GM18505 (cell line): ENCODE data around the gene STK11IP.

Source experiments
- ATAC-seq: cut with Tn5 transposase; IDR thresholded peaks from one replicate; pipeline ENCODE4 v1.9.1; 2021; ENCODE audit not compliant: unreplicated experiment
- POLR2A ChIP-seq: IDR thresholded peaks from 4 replicates; pipeline ENCODE4 v1.6.1; 2011; ENCODE audit warnings: borderline replicate concordance; ENCODE audit not compliant: insufficient read depth, insufficient read length; ENCODE audit errors: extremely low read depth

The STK11IP gene

DNA sequence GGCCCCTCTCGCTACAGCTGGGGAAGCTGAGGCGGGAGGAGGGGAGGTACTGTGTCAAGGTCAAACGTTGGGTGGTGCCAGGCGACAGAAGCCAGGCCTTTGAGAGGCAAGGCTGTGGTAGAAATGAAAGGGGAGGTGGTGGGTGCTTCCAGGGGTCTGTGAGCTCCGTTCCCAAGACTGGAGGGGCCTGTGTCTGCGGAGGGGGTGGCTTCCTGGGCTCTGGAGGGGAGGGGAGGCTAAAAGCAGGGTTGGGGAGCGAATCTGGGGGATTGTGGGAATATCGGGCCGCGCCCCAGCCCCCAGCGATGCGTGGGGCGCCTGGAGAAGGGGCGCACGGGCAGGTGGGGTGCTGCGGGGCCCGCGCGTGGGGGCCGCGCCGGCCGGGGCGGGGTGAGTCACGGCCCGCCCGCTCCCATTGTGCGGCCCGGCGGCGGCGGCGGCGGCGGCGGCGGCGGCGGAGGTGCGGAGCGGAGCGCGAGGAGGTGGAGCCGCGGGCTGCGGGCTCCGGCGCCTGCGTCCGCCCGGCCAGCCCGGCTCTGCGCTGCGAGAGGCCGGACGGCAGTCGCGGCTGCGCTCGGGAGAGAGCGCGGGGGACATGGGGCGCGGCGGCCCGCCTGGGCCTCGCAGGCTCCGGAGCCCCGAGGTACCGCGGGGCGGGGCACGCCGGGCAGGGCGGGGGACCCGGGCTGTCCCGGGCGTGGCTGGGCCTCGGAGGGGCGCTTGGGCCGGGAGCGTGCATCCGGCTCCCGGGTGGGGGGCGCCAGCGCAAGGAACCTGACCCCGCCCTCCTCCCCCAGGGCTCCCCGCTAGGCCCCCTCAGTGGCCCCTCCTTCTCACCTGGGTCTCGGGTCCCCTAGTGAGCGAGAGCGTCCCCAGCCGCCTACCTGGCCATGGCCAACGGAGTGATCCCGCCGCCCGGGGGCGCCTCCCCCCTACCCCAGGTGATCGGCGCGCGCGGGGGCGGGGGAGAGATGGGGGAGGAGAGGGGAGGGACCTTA, 29.7 kb downstream of the STK11IP start, which contains the start of gene SLC4A3:
Gene SLC4A3 (plus strand): TSS at position 528 of the 998 bp plus-strand sequence. CDS start 363 bp downstream, at position 891.
- no peak for ATAC-seq
- TF ChIP-seq POLR2A: no peak

DNA sequence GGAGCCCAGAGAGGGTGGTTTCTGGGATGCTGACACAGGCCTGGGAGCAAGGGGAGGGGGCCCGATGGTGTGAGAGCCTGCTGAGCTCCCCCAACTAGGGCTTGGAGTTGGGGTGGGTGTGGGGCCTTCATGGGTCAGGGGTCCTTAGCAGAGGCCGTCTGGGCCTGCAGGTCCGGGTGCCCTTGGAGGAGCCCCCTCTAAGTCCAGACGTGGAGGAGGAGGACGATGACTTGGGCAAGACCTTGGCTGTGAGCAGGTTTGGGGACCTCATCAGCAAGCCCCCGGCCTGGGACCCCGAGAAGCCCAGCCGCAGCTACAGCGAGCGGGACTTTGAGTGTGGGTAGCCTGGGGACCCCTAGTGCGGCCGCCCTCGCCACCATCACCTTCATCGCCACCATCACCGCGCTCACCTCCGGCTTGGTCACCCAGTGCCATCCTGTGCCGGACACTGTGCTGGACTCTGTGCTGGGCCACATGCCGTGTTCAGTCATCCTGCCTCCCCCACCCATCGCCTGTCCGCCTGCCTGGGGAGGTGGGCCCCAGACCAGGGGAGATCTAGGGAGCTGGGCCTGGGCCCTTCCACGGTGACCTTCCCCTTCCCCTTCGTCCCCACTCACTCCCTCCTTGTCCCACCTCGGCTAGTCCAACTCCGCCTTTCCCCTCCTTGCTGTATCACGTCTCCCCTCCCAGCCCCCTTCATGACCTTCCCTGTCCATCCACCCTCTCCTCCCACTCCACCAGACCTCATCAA, 30.8 kb downstream of the STK11IP start:
- no peak for TF ChIP-seq POLR2A
- ATAC-seq: no peak

DNA sequence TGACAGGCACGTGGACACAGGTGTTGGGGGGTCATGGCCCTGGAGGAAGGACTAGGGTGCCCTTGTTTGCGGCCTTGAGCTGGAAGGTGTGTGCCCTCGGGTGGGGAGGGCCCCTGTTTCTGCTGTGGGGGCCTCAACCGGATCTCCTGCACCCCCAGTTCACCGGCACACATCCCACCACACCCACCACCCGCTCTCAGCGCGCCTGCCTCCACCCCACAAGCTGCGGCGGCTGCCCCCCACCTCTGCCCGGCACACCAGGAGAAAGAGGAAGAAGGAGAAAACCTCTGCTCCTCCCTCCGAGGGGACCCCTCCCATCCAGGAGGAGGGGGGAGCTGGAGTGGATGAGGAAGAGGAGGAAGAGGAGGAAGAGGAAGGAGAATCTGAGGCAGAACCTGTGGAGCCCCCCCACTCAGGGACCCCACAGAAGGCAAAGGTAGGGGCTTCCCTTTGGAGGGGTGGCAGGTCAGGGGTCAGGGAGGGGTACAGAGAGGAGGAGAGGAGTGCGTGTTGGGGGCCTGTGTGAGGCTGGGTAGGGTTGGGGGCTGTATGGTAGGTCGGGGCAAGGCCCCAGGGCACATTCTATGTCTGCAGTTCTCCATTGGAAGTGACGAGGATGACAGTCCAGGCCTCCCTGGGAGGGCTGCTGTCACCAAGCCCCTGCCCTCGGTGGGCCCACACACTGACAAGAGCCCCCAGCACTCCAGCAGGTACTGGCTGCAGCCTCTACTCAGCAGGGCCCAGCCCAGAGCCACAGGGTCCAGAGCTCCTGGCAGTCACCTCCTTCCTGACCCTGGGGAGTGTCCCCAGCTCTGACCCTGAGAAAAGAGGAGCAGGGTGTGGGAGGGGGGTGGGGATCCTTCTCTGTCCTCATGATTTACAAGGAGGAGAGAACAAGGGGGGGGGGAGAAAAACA, 31.6 kb downstream of the STK11IP start:
- no peak for TF ChIP-seq POLR2A
- ATAC-seq: no peak

DNA sequence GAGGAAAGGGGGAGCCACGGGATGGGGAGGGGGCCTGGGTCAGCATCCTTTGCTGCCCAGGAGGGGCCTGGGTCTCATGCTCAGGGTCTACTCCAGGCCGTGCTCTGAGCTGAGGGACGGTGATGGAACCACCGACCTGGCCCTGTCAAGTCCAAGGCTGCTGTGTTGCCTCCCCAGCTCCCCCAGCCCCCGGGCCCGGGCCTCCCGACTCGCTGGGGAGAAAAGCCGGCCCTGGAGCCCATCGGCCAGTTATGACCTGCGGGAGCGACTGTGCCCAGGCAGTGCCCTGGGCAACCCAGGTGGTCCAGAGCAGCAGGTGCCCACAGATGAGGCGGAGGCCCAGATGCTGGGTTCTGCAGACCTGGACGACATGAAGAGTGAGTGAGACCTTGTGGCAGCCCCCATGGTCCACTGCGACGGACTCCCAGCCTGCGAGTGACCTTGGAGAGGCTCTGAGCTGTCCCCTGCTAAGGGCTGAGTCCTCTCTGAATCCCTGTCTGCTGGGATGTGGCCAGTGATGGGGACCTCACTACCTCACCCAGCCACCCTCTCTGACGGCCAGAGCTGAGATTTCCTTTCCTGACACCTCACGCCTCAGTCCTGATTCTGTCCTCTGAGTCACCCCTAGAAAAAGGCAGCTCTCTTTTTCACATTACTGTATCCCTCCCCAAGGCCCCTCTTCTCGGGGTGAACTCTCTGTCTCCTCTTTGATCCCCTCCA, 32.5 kb downstream of the STK11IP start:
- TF ChIP-seq POLR2A: no peak
- no peak for ATAC-seq

DNA sequence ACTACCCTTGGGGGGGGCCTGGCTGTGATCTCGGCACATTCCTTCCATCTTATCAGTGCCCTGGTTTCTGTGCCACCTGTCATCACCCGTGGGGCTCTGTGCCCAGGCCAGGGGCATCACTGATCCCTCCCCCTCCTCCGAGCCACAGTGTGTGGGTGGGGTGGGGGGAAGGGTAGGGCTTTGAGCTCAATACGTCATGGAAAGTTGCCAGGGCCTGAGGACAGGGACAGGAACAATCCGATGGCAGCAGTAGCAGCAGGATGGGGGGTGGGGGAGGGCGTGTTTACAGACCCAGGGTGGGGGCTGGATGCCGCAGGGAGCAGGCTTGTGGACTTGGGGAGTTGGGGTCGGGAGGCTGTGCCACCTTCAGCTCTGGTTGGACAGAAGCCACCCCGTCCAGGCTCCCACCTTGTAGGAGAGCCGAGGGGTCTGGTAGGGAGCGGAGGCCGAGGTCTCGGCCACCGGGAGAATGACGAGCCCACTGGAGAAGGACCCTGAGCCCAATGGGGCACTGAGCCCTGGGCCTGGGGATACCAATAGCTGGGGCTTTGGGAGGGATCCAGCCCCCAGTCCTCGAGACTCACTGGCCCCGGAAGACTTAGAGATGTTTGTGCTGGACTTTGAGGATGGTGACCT, 33.2 kb downstream of the STK11IP start:
- ATAC-seq: no peak

DNA sequence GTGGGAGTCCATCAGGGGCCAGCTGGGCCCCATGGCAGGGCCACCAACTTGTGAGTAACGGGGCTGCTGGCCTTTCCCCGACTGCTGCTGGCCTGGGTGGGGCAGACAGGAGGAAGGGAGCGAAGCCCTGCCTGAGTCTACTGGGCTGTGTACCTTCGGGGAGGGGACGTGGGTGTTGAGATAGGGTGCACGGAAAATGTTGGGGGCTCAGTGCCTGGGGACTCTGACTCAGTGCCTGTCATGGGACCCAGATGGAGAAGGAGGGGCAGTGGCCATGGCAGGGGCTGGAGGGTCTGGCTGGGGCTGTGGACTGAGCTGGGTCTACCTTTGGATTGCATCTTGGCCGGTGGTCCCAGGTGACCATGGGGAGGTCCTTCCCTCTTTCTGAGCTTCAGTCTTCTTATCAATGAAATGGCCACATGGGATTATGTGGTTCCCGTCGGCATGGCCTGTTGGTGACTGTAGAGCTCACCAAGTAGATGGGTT, 33.8 kb downstream of the STK11IP start:
- TF ChIP-seq POLR2A: no peak
- no peak for ATAC-seq

More for the DNA sequence above, 33.2 kb downstream of the STK11IP start:
- no peak for TF ChIP-seq POLR2A

DNA sequence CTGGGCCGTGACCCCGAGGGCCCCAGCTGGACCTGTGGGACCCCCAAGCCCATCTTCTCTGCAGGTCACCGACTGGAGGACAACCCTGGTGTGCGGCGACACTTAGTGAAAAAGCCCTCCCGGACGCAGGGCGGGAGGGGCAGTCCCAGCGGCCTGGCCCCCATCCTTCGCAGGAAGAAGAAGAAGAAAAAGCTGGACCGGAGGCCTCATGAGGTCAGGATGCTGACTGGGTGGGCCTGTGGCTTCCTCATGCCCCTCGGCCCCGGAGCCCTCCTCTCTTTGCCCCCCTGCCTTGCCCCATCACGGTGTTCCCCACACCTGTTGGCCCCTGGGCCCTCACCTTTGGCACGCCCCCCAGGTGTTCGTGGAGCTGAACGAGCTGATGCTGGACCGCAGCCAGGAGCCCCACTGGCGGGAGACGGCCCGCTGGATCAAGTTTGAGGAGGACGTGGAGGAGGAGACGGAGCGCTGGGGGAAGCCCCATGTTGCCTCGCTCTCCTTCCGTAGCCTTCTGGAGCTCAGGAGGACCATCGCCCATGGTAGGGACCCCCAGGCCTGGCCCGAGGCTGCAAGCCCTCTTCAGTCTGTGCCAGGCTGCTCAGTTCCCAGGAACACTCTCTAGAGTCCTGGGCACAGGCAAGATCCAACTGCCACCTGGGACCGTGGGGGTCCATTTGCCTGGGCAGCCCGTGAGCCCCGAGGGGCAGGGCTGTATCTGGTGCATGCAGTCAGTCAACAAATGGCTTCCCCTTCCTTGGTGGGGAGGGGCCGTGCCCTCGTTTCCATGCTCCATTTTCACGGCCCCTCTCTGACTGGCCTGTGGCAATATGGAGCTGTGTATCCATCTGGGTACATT, 34.5 kb downstream of the STK11IP start:
- no peak for TF ChIP-seq POLR2A
- ATAC-seq: no peak

DNA sequence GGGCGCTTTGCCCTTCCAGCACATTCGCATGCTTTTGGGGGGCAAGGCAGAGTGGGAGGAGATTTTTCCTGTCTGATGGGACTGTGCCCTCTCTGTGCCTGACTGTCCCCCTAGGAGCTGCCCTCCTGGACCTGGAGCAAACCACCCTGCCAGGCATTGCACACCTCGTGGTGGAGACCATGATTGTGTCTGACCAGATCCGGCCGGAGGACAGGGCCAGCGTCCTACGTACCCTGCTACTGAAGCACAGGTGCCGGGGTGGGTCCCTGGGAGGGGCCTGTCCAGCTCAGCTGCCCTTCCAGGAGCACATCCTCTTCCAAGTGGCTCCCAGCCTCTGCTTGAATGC, 35.1 kb downstream of the STK11IP start:
- no peak for ATAC-seq
- TF ChIP-seq POLR2A: no peak

DNA sequence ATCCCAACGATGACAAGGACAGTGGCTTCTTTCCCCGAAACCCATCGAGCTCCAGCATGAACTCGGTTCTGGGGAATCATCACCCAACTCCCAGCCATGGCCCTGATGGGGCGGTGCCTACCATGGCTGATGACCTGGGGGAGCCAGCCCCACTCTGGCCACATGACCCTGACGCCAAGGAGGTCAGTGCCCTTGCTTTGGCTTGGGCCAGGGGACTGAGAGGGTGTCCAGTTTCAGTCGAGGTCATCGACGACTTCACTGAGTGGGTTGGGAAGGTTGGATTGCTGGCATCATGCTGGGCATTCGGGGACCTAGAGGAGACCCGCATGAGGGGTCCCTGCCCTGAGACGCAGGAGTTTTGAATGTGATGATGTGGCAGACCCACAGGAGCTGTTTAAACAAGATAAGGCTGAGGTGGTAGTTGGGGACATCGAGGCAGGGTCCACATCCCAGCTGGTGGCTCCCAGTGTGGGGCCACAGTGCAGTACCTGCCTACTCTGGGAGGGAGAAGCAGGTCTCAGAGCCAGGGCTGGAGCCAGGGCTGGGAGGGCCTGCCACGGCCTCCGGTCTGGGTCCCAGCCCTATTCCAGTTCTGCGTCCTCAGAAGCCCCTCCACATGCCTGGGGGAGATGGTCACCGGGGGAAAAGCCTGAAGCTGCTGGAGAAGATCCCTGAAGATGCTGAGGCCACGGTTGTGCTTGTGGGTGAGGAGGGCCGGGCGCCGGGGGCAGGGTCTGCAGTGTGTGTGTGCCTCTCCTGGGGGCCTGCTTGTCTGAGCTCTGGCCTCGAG, 35.8 kb downstream of the STK11IP start:
- ATAC-seq: no peak
- no peak for TF ChIP-seq POLR2A
